HG03457 (cell line): Measurements from ENCODE around the gene SCD5.

ENCODE experiments used
- ATAC-seq: cut with Tn5 transposase; IDR thresholded peaks from one replicate; pipeline ENCODE4 v1.9.1; 2021; ENCODE audit warnings: moderate number of reproducible peaks; ENCODE audit not compliant: unreplicated experiment

Gene SCD5

DNA sequence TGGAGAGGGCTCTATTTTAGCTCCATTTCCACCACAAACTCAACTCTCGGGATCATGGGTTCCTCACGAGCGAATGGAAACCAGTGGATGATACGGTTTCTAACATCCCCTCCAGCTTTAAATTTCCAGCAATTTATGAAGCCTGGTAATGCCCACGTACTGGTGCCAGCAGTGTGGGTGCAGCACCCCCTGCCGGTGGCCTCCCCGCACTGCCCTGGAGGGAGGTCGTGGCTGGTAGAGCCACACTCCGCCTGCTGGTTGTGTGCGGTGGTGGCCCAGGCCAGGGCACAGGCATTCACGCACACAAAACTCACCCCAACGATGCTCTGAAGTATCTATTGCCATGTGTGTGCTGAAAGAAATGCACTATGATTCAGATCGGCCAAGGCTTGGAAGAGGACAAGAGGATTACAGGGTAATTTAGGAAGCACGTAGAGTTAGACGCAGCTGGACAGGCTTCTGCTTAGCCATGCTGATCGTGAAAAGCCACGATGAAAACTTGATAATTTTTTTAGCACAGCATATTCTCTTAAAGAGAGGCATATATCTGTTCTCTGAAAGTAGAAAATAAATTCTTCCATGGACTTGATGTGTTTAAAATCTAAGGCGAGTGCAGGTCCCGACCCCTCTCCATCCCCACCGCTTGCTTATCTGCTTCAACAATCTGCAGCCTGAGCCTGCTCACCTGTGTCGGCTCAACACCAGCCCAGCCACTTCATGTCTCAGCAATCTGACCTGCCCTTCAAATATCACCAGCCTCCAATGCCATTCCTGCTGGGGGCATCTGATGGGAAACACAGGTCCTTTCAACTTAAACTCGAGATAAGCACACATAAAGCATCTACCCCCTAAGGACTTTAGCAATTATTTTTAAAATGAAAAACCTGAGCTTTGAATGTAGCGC lies 59.1 kb downstream of the SCD5 start:
- ATAC-seq: peak; percentile 98

DNA sequence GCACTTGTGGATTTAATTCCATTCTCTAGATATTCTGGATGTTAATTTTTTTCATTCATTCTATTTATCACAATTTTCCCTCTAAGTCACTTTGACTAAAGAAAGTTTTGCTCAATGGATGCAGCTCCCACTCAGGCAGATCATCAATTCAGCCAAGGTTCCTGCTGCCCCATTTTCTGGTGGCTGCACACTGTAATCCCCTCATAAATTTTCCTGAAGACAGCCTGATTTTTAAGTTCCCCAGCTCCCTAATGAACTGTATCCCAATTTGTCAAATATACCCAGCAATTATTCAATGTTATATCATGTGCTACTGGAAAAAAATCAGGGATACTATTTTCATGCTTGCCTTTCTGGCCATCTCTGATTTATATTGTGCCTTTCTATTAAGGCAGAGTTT lies 61.2 kb downstream of the SCD5 start:
- no peak for ATAC-seq

DNA sequence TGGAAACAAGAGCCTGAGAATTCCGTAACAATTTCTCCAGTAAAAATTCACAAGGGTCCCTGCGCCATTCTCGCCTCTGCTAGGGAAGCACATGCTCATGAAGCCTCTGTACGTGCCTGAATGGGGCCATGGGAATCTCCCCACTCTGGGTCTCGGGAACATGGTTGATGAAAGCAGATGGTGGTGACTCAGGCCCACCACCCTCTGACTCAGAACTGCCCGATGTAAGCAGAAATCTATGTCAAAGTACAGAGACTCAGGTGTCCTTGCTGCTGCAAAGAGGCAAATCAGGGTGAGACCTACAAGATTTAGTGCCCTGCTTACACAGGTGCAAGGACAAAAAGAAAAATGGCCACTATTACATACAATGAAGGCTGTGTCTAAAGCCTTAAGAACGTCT lies 65.0 kb downstream of the SCD5 start:
- no peak for ATAC-seq

DNA sequence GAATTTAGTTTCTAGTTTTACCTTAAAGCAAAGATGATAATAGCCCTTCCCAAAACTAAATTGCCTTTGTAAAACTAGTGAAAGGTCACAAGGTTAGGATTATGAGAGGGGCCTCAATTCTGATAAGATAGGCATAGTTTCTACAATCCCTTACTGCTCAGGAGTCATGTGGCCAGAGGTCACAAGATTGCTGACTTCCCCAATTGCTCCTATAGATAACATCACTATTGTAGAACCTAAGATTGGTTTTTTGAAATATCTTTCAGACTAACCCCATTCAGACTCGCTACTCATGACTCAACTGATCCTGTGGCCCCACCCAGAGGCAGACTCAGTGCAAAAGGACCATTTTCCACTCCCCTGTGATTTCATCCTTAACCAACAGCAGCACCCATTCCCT lies 70.3 kb downstream of the SCD5 start:
- ATAC-seq: no peak

DNA sequence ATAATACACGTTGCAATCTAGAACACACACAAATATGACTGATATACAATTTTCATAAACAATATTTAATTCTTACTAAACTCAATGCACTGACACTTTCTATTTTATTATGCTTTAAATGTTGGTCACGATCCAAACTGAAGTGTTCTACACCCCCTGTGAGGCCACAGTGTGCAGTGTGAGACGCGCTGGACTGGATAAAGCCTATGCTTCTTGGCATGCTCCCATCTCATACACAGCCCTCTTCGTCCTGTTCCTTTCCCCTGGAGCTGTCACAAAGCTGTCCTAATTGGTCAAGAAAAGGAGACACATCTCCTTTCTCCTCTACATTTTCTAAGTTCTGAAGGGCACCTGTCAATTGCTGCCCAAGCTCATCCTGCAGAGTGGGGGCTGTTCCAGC lies 72.0 kb downstream of the SCD5 start:
- ATAC-seq: no peak

DNA sequence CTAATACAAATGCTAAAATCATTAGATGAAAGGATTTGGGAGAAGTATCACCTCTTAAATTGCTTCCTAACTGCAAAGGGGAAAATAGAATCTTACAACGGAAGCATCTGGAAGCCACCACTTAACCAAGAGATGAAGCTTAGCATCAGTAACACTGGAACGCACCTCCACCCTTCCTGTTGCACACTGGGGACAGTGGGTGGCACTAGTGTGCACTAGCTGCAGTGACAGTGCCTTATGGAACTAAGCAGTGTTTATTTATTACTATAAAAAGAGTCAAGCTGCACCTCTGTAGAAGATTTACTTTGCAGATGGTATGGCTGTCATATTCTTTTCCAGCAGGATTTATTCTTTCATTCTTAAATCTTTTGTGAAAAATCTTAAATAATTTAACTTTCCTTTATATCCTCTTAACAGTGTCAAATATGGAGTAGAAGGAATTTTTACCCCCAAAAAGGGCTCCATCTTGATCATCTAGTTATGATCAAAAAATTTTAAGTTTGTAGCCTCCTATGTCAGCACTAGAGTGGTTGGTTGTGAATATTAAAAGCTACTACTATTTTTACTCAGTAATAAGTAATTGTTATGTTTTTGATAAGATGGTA lies 76.7 kb downstream of the SCD5 start:
- no peak for ATAC-seq

DNA sequence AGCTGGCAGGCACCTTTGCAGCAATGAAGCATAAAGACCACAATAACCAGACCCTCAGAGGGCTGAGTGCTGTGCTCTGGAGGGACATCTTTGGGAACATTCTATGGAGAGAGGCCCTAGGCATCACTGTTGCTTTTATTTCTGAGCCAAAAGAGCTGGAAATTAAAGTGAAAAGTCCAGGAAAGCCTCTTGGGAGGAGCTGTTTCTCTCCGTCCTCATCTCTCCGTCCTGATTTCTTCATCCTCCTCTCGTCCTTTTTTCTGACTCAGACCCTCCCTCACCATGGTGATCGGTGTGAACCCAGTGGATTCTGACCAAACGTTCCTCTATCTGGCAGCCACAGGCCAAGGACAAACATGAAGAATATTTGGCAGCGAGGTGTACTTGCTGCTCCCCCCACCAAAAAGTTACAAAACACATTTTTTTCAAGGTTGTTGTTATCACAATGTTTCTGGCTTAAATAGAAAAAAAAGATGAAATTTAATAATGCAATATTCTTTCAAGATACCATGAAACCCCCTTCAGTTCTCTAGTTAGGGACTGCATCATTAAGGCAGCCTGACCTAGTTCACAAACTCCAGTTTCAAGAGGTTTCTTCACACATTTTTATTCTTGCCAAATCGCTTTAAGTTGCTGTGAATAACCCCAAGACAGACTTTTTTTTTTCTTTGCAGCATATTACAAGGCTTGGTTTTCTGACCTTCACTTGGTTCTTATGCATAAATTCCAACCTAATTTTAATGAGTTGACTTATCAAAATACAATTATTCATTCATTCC lies 80.2 kb downstream of the SCD5 start:
- ATAC-seq: no peak

DNA sequence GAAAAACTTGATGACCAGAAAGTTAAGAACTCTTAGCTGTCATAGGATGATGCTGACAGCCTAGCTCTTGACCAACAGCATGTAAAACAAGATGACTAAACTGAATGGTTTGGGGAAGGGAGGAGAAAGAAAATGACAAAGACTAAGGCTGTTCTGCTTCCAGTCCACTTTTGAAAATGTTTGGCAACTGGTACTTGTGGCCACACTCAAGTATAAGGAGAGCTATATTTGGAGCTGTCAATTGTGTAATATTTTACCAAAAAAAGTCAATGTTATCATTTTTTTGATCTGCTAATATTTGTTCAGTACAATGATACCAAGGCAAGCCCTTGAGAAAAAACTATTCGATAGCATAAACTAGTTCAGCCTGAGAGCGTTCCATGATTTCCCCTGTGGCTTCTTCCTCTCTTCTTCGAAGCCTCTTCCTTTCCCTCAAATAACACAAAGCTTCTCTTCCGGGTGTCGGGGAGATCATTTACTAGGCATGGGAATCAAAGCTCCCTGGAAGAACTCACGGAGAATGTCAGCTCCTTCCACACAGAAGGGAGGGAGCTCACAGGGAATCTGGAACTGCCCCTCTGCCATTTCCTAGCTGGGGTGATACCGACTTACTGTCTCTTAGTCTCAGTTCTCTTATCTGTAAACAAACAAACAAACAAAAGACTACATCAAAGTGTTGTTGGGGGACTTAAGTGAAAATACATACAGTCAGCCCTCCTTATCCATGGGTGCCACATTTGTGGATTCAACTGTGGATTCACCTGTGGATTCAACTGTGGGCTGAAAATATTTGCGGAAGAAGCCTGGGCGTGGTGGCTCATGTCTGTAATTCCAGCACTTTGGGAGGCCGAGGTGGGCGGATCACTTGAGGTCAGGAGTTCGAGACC lies 82.6 kb downstream of the SCD5 start:
- no peak for ATAC-seq

DNA sequence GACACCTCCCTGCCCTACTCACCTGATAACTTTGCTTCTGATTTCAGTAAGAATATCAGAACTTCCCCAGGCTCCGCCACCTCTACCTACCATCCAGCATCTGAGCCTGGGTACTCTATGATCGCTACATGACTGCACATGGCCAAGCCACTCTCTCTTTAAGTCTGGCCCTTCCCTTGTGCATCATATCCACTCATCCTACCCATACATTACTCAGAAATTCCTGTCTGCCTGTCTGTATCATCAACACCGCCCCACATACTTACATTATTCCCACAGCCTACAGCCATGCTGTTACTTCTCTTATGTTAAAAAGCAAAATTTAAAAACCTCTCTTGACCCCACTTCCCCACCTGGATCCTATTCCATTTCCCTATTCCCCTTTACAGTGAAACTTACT lies 84.7 kb downstream of the SCD5 start:
- ATAC-seq: no peak

DNA sequence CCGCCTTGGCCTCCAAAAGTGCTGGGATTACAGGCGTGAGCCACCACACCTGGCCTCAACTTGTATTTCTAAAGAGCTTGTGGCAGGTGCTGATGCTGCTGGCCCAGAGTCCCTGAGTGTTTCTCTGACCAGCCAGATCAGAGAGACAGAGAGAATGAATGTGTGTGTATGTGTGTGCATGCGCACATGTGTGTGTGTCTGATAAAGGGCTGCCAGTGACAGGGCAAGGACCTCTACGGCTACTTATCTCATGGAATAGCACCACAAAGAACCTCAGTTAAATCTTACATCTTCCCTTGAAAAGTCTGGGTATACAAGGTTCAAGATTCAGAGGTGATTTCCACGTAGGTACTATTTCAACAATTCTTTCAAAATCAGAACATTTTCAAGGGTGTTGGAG lies 86.0 kb downstream of the SCD5 start:
- ATAC-seq: no peak

DNA sequence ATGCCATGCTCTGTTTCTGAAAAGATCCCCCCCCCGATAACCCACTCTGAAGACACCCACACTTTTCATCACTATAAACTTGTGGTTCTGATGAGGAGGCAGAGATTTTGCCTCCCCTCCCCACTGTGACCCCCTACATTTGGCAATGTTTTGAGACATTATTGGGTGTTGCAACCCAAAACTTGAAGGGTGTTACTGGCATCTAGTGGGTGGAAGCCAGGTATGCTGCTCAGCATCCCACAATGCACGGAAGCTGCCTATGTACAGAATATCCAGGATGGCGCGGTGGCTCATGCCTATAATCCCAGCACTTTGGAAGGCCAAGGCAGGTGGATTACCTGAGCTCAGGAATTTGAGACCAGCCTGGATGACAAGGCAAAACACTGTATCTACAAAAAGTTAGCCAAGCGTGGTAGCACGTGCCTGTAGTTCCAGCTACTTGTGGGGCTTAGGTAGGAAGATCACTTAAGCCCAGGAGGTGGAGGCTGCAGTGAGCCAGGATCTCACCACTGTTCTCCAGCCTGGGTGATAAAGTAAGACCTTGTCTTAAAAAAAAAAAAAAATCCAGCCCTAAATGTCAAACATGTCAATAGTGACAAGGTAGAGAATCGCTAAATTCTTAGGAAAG lies 87.3 kb downstream of the SCD5 start:
- no peak for ATAC-seq

DNA sequence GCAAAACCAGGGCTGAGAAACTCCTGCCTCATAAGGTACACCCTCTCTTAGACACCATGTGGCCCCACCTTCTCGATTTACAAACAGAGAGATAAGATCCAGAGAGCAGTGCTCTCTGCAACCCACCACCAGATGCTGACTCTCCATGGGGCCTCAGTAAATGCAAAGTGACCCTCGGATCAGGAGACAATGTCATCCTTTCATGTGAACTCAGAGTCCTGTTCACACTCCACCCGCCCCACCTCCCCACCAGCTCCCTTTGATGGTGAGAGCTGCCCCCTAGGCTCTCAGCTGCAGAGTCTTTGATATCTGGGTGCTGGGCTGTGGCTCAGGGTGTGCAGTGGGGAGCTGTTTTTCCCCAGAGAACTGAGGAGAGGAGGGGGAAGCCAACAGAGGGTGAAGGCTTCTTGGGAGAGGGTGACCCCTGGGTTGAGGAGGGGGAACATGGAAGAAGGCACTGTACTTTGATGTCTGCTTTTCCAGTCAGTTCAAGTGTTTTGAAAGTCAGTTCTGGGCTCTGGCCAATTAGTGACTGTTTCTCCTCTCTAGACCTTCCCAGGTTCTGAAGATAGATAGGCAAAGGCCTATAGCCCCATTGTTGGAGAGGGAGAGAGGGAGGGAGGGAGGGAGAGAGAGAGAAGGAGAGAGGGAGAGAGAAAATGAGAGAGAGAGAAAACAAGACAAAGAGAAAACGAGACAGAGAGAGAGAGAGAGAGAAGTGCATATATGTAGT lies 88.2 kb downstream of the SCD5 start:
- ATAC-seq: no peak

DNA sequence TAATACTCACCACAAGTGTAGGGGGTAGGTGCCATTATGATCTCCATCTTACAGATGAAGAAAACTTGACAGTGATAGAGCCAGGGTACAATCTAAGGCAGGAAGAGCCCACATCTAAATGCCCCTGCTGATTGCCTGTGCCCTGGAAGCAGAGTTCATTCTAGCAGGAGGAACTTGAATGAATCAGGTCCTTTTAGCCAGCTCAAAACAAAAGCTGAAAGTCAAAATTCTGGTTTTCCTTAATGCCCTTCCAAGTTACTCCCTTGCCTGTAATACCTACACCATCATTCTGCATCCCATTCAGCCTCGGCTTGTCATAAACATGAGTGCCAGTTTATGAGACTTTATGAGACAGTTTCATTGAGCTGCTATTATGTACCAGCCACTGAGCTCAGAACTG lies 89.6 kb downstream of the SCD5 start:
- no peak for ATAC-seq

DNA sequence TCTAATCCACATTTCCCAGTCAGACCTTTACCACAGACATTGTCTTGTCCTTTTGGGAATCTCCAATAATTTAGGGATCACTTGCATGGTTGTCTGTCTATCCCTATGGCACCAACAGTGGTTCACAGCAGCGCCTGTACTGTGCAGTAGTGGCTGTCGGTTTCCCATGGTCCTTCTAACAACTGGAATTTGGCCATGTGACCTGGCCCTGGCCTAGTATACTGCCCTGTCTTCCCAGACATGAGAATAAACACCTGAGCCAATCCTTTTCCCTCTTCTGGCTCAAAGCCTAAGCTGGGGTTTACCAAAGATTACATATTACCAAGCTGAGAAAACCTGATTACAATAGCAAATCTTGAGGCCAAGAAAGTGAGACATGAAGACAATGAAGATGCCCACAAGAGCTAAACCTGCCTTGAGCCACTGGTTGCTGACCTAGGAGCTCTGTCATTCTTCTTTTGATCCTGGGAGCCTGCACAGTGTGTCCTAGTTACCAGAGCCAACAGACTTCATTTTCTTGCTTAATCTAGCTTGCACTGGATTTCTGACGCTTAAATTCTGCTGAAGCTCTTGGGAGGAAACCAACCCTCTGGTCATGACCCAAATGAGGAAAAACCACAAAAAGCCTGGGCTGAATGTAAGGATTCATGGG lies 92.1 kb downstream of the SCD5 start:
- no peak for ATAC-seq

DNA sequence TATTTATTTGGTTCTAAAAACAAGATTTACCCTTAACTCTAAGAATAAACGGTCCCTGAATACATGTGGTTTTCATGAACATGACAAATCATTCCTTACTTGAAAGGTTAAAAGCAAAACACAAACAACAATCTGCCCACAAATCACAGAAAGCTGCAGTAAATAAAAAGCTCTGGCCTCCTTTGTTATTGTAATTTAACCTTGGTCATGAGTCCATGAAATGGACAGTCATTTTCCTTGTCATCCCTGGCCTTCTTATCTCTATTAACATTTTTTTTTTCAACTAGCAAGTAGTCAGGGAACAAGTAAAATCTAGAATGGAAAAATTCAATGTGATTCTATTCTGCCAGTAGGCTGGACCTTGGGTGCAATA lies 92.7 kb downstream of the SCD5 start:
- ATAC-seq: no peak

DNA sequence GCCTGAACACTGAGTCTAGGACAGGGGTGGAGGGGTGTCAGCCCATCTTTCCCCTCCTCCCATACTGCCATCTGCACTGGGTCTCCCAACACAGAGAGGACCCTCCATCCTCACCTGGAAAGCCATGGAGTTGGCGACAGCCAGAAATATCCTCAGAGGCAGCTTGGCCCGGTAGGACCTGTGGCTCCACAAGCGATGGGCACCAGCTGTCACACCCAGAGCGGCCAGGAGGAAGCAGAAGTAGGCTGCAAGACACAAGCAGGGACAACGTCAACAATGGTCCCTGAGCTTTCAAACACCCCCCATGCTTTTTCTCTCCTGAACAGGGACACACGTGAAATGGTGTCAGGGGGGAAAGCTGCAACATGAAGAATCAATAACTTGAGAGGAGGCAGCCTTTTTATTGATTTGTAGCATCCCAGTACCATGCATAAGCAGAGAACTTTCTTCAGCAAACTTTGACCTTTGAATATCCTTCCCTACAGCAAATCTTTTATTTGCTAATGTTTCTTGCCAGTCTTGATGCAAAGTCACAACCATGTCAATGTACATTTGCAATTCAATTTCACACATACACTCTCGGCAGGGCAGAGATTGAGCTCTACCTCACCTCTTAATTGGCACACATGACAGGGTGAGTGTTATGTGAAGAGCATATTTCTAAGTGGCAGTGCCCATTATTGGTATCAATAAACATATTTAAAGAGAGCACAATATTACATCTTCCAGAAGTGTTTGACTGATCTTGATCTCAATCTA lies 93.2 kb downstream of the SCD5 start:
- no peak for ATAC-seq

DNA sequence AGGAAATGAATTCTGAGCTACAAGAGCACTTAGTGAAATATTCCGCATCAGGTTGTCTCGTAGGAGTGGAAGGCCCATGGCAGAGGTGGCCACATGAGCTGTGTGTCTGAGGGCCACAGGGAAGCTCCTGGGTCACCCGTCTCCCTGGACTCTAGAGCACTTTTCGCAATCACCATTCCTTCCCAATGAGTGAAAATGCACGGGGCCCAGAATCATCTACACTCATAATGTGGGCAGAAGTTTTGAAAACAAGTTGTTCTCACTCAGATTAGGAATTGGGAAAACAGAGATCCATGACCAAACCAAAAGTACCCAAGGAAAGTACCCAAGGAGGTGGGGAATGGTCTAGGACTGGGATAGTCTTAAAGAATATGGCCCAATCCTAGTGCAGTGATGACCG lies 94.4 kb downstream of the SCD5 start:
- ATAC-seq: no peak

DNA sequence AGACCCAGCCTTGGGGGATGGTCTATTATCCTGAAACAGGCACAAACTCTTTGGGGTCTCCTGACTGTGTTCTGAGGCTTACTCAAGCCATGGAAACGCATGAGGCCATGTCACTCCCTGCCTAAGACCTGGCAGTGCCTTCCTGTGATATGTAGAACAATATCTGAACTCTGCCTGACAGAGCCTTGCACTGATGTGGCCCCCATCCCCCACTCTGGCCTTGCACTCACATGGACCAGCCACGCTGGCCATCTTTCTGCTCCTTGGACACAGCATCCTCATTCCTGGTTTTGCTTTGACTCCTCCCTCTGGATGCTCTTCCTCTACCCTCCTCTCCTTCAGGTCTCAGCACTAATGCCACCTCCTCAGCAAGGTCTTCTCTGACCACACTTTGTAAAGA lies 100.2 kb downstream of the SCD5 start:
- no peak for ATAC-seq

DNA sequence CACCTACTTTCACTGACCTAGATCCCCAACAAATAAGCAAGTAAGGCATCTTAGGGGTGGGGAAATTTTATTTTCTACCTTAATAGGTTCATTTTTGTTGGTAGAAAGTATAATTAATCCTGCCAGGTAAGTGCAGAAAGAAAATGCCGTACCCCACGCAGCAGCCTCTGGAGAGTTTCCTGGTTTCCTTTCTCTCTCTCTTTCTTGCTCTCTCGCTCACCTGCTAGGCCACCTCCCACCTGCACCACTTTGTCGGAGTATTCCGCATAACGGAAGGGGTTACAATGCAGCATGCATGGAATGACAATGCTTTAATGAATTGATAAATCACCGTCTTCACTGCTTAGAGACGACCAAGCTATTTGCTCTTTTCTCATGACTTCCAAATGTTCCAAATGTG lies 101.0 kb downstream of the SCD5 start:
- no peak for ATAC-seq
